Smooth muscle cell (in vitro differentiated cells): ENCODE results near the gene TBC1D5. TPM values are rescaled to one million over a fixed set of nuclear protein-coding genes. Genes with fewer than 3 reads are reported as not detected.
"Not testable (repeated sequence)": the region's sequence is repeated elsewhere in the genome, so short reads cannot be mapped to it uniquely, and the experiment has no call there.

Source experiments
- DNase-seq: peaks from one replicate; lab custom pipeline; 2025; ENCODE audit not compliant: unreplicated experiment; lab: John Stamatoyannopoulos, UW
- H2AFZ ChIP-seq: fragments of 200-600 bp; sonication (generic); 2 replicates; pipeline ENCODE4 v1.6.0; 2016; ENCODE audit warnings: antibody characterized with exemption, low read depth, mild to moderate bottlenecking
- H3F3A ChIP-seq: fragments of 200-600 bp; sonication (generic); 2 replicates; pipeline ENCODE4 v1.6.0; 2017; ENCODE audit warnings: antibody characterized with exemption, low read depth
- H3K27ac ChIP-seq: fragments of 200-600 bp; sonication (generic); 2 replicates; pipeline ENCODE4 v1.5.1; 2016; ENCODE audit warnings: low read depth, mild to moderate bottlenecking
- H3K27me3 ChIP-seq: fragments of 200-600 bp; sonication (generic); 2 replicates; pipeline ENCODE4 v1.6.1; 2016; ENCODE audit warnings: low read depth, mild to moderate bottlenecking
- H3K36me3 ChIP-seq: fragments of 200-600 bp; sonication (generic); 2 replicates; pipeline ENCODE4 v1.5.1; 2016; ENCODE audit warnings: low read depth
- H3K4me1 ChIP-seq: fragments of 200-600 bp; sonication (generic); 2 replicates; pipeline ENCODE4 v1.5.1; 2016; ENCODE audit warnings: low read depth
- H3K4me2 ChIP-seq: fragments of 200-600 bp; sonication (generic); 2 replicates; pipeline ENCODE4 v1.6.0; 2016; ENCODE audit warnings: mild to moderate bottlenecking
- H3K4me3 ChIP-seq: fragments of 200-600 bp; sonication (generic); 2 replicates; pipeline ENCODE4 v1.5.1; 2016; ENCODE audit warnings: mild to moderate bottlenecking
- H3K79me2 ChIP-seq: fragments of 200-600 bp; sonication (generic); 2 replicates; pipeline ENCODE4 v1.6.0; 2016; ENCODE audit warnings: low read depth, mild to moderate bottlenecking
- H3K9ac ChIP-seq: fragments of 200-600 bp; sonication (generic); 2 replicates; pipeline ENCODE4 v1.6.0; 2016; ENCODE audit warnings: low read depth
- H3K9me3 ChIP-seq: fragments of 200-600 bp; sonication (generic); replicated peaks from 2 replicates; pipeline ENCODE4 v1.5.1; 2016; ENCODE audit warnings: low read depth
- H4K20me1 ChIP-seq: fragments of 200-600 bp; sonication (generic); 2 replicates; pipeline ENCODE4 v1.6.0; 2016; ENCODE audit warnings: low read depth
- WGBS: methylation state at CpG from one replicate; pipeline ENCODE4 v1.1.7; 2016; ENCODE audit warnings: low lambda C conversion rate; 5-methylcytosine and 5-hydroxymethylcytosine counted together
- polyA plus RNA-seq: library from polyadenylated mRNA; unstranded; fragments of >200 nt; fragmentation: Nextera tagmentation; extraction: Ambion mirVana; gene quantifications from 2 replicates; pipeline ENCODE4 v1.2.1, GENCODE V29; 2016
- total RNA-seq: library from RNA; depleted of rRNA; stranded (reverse); fragments of >200 nt; gene quantifications from 2 replicates; pipeline ENCODE4 v1.2.3, GENCODE V29; 2014
- TF ChIP-seq, protein P1 (sequence below): fragments of 200-600 bp; sonication (generic); IDR thresholded peaks from 2 replicates; pipeline ENCODE4 v1.5.1; 2017; ENCODE audit warnings: borderline replicate concordance, mild to moderate bottlenecking, antibody characterized with exemption; ENCODE audit not compliant: insufficient read depth, poor library complexity, severe bottlenecking

Gene TBC1D5
- total and polyA plus RNA-seq, 2 experiments from 2014 or later, result 14.6 to 35.3 TPM

DNA sequence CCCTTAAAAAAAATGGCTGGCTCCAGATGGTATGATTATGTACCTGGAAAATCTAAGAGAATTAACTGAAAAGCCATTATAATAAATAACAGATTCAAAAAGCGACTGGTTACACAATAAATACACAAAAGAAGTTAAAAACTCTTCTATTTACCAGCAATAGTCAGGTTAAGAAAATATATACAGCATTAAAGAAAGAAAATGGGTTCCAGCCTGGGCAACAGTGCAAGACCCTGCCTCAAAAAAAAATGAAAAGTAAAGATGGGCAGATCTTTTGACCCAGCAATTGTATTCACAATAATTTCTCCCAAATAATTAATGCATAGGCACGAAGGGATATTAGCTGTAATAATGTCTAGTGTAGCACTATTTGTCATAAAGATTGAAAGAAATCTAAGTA is 8.7 kb downstream of the TBC1D5 start:
- H3K27ac ChIP-seq, result no peak overlapping the region
- peaks cover 11% of the 10 kb centered on the region for H4K20me1 ChIP-seq
- H3K79me2 ChIP-seq, result peaks cover 24% of the 10 kb centered on the region
- H3K4me1 ChIP-seq, result no peaks in the 10 kb centered on the region
- no peaks in the 10 kb centered on the region for H3F3A ChIP-seq
- no peaks in the 10 kb centered on the region for H3K36me3 ChIP-seq
- H2AFZ ChIP-seq, result no peak overlapping the region
- no peaks in the 10 kb centered on the region for H3K9me3 ChIP-seq
- no peaks in the 10 kb centered on the region for H3K27me3 ChIP-seq
- no peak overlapping the region for H3K4me2 ChIP-seq
- TF ChIP-seq, protein P1, sequence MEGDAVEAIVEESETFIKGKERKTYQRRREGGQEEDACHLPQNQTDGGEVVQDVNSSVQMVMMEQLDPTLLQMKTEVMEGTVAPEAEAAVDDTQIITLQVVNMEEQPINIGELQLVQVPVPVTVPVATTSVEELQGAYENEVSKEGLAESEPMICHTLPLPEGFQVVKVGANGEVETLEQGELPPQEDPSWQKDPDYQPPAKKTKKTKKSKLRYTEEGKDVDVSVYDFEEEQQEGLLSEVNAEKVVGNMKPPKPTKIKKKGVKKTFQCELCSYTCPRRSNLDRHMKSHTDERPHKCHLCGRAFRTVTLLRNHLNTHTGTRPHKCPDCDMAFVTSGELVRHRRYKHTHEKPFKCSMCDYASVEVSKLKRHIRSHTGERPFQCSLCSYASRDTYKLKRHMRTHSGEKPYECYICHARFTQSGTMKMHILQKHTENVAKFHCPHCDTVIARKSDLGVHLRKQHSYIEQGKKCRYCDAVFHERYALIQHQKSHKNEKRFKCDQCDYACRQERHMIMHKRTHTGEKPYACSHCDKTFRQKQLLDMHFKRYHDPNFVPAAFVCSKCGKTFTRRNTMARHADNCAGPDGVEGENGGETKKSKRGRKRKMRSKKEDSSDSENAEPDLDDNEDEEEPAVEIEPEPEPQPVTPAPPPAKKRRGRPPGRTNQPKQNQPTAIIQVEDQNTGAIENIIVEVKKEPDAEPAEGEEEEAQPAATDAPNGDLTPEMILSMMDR, result no peak
- DNase-seq, result no peak
- 99% methylated on average over 2 of the region's 2 CpGs for WGBS
- no peak overlapping the region for H3K9ac ChIP-seq
- H3K4me3 ChIP-seq, result no peak overlapping the region

DNA sequence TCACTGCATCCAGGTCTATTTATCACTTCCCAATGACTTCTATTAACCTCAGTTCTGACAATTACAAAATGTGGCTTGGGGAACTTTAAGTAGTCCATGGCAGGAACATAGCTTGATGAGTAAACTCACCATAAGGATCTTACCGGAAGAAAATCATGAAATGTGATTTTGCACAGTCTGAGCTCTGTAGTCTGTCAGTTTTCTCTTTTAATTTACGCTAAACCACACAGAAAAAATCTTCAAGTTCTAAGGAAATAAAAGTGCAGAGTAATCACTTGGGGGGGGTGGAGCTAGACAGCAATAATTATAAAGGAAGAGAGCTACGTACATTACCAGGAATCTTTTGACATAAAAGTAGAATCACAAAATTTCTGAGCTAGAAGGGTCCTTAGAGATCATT is 9.2 kb downstream of the TBC1D5 start:
- Histone ChIP-seq H3K27ac (no peak overlapping the region), H2AFZ (no peak overlapping the region), H3K36me3 (no peaks in the 10 kb centered on the region), H3K4me3 (no peak overlapping the region), H3K27me3 (no peaks in the 10 kb centered on the region), H3K9me3 (no peaks in the 10 kb centered on the region), H4K20me1 (peaks cover 11% of the 10 kb centered on the region), H3F3A (no peaks in the 10 kb centered on the region), H3K4me2 (no peak overlapping the region), H3K4me1 (no peaks in the 10 kb centered on the region), H3K79me2 (peaks cover 20% of the 10 kb centered on the region), H3K9ac (no peak overlapping the region)
- DNase-seq, result no peak
- TF ChIP-seq, protein P1, result no peak
- 96% methylated on average over 3 of the region's 3 CpGs for WGBS

DNA sequence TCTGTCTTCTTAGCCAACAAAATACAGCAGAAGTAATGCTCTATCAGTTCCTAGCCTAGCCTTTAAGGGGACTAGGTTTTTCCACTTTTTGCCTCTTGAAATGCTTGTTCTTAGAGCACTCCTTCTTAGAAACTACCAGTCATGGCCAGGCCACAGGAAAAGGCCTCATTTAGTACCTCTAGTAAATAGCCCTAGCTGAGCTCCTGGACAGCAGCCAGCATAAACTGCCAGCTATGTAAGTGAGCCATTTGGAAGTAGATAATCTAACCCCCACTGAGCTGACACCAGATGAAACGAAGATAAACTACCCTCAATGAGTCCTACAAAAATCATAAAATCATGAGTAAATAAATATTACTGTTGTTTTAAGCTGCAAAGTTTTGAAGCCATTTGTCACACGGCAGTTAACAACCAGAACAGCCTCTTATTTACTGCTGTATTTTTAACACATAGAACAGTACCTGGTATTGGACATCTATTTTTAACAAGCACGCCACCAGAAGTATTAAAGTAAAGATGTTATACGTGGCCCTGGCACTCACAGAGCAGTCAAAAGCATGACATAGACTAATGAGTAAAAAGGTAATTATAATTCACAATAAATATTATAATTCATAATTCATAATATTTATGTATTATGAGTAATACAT is 12.0 kb downstream of the TBC1D5 start:
- H3K4me1 ChIP-seq, result no peaks in the 10 kb centered on the region
- H3K9me3 ChIP-seq, result no peaks in the 10 kb centered on the region
- H4K20me1 ChIP-seq, result no peaks in the 10 kb centered on the region
- no peak overlapping the region for H3K27ac ChIP-seq
- H3F3A ChIP-seq, result no peaks in the 10 kb centered on the region
- H3K4me2 ChIP-seq, result no peak overlapping the region
- TF ChIP-seq, protein P1, result no peak
- WGBS, result 54% methylated on average over 4 of the region's 4 CpGs
- H3K4me3 ChIP-seq, result no peak overlapping the region
- no peak overlapping the region for H3K9ac ChIP-seq
- H2AFZ ChIP-seq, result no peak overlapping the region
- H3K79me2 ChIP-seq, result peaks cover 18% of the 10 kb centered on the region
- no peak for DNase-seq
- no peaks in the 10 kb centered on the region for H3K27me3 ChIP-seq
- peaks cover 8% of the 10 kb centered on the region for H3K36me3 ChIP-seq

DNA sequence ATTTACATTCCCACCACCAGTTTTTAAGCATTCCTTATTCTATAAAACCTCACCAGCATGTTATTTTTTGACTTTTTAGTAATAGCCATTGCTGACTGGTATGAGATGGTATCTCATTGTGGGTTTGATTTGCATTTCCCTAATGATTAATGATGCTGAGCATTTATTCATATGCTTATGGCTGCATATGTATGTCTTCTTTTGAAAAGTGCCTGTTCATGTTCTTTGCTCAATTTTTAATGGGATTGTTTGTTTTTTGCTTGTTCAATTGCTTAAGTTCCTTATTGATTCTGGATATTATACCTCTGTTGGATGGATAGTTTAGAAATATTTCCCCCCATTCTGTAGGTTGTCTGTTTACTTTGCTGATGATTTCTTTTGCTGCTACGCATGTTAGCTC is 16.1 kb downstream of the TBC1D5 start:
- Histone ChIP-seq H3K36me3 (peaks cover 8% of the 10 kb centered on the region), H3K79me2 (peaks cover 21% of the 10 kb centered on the region)

DNA sequence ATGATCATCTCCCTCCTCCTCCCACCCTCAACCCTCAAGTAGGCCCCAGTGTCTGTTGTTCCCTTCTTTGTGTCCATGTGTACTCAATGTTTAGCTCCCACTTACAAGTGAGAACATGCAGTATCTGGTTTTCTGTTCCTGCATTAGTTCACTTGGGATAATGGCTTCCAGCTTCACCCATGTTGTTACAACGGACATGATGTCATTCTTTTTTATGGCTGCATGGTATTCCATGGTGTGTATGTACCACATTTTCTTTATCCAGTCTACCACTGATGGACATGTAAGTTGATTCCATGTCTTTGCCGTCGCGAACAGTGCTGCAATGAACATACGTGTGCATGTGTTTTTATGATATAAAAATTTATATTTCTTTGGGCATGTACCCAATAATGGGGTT is 16.6 kb downstream of the TBC1D5 start:
- H3K4me3 ChIP-seq, H3K4me1 ChIP-seq, H3K4me2 ChIP-seq, H2AFZ ChIP-seq, DNase-seq, H3K27me3 ChIP-seq, H4K20me1 ChIP-seq, H3K36me3 ChIP-seq, H3K27ac ChIP-seq, H3K9ac ChIP-seq, H3F3A ChIP-seq, H3K9me3 ChIP-seq: not testable (repeated sequence)
- WGBS, result 98% methylated on average over 5 of the region's 5 CpGs
- H3K79me2 ChIP-seq, result peaks cover 21% of the 10 kb centered on the region

More for the DNA sequence above, 16.1 kb downstream of the TBC1D5 start:
- H3K4me2 ChIP-seq, result no peak overlapping the region
- DNase-seq, result no peak
- H3K4me1 ChIP-seq, result no peaks in the 10 kb centered on the region
- no peaks in the 10 kb centered on the region for H3F3A ChIP-seq
- WGBS, result 100% methylated on average over 1 of the region's 1 CpG
- H3K9ac ChIP-seq, result no peak overlapping the region
- no peak overlapping the region for H2AFZ ChIP-seq
- no peaks in the 10 kb centered on the region for H3K27me3 ChIP-seq
- no peak overlapping the region for H3K27ac ChIP-seq
- H3K9me3 ChIP-seq, result no peaks in the 10 kb centered on the region
- H3K4me3 ChIP-seq, result no peak overlapping the region
- TF ChIP-seq, protein P1, result no peak
- H4K20me1 ChIP-seq, result peaks cover 8% of the 10 kb centered on the region
